Spleen (tissue), 11 donors: ENCODE data around the gene PKP4. TPM values are rescaled to one million over a fixed set of nuclear protein-coding genes. Genes with fewer than 3 reads are reported as not detected.

Experiments
- DNase-seq: peaks from one replicate; pipeline ENCODE4 v3.0.0-alpha.2; 2020
- H3K27ac ChIP-seq, 8 donors: fragments of 200-600 bp; sonication (generic) in 7 of 8; 1 replicate in 4 of 8; 2 replicates in 4 of 8; pipeline versions ENCODE4 v1.5.0 to v1.8.0; 2016 to 2021; ENCODE audit warnings: inconsistent platforms in 4 of 8, mild to moderate bottlenecking in 4 of 8, moderate library complexity in 1 of 8
- H3K27me3 ChIP-seq, 7 donors: fragments of 200-600 bp; sonication (generic) in 6 of 7; replicated peaks in 1 of 7; 1 replicate in 4 of 7; 2 replicates in 3 of 7; pipeline versions ENCODE4 v1.5.0 to v1.8.0; 2016 to 2021; ENCODE audit warnings: inconsistent platforms in 3 of 7, mild to moderate bottlenecking in 1 of 7
- H3K36me3 ChIP-seq, 6 donors: fragments of 200-600 bp; sonication (generic) in 5 of 6; 1 replicate in 4 of 6; 2 replicates in 2 of 6; pipeline versions ENCODE4 v1.5.0 to v1.8.0; 2016 to 2021; ENCODE audit warnings: inconsistent platforms in 2 of 6
- H3K4me1 ChIP-seq, 6 donors: fragments of 200-600 bp; sonication (generic) in 5 of 6; 1 replicate in 3 of 6; 2 replicates in 3 of 6; pipeline versions ENCODE4 v1.5.0 to v1.8.0; 2016 to 2021; ENCODE audit warnings: inconsistent platforms in 3 of 6
- H3K4me3 ChIP-seq, 8 donors: fragments of 200-600 bp; sonication (generic) in 7 of 8; 1 replicate in 4 of 8; 2 replicates in 4 of 8; pipeline versions ENCODE4 v1.5.0 to v1.8.0; 2016 to 2021; ENCODE audit warnings: inconsistent platforms in 4 of 8, mild to moderate bottlenecking in 4 of 8, moderate library complexity in 2 of 8
- H3K9me3 ChIP-seq, 8 donors: fragments of 200-600 bp; sonication (generic) in 7 of 8; 1 replicate in 4 of 8; 2 replicates in 4 of 8; pipeline versions ENCODE4 v1.5.0 to v1.8.0; 2016 to 2021; ENCODE audit warnings: inconsistent platforms in 4 of 8
- CTCF ChIP-seq, 11 experiments: fragments of 200-600 bp in 7 of 11; fragments of 450-650 bp in 4 of 11; sonication (generic) in 4 of 11; IDR thresholded peaks in 8 of 11; conservative IDR thresholded peaks in 3 of 11; 1 replicate in 7 of 11; 2 replicates in 4 of 11; pipeline versions ENCODE4 v1.4.0 to v1.8.0; 2016 to 2021; ENCODE audit warnings: antibody characterized with exemption in 11 of 11, inconsistent platforms in 4 of 11, mild to moderate bottlenecking in 1 of 11
- POLR2A ChIP-seq, 3 donors: fragments of 450-650 bp; IDR thresholded peaks; one replicate each; pipeline ENCODE4 v1.5.1; 2017; ENCODE audit warnings: antibody characterized with exemption in 3 of 3, mild to moderate bottlenecking in 1 of 3
- POLR2AphosphoS5 ChIP-seq, 3 donors: sonication (generic); formaldehyde crosslinking; IDR thresholded peaks; one replicate each; pipeline ENCODE4 v1.5.1; 2017; ENCODE audit warnings: antibody characterized with exemption in 3 of 3
- WGBS, 5 donors: extraction: QIAGEN DNeasy Blood & Tissue Kit in 3 of 5; methylation state at CpG; one replicate each; pipeline versions ENCODE4 v1.1.5 to v1.1.7; 2013 to 2018; 5-methylcytosine and 5-hydroxymethylcytosine counted together
- intact Hi-C: fragments of 100-400 bp; cut with DNase I; formaldehyde crosslinking; loops from one replicate; pipeline ENCODE4 v1.15.0; 2023; ENCODE audit warnings: low total_unique reads
- polyA plus RNA-seq, 3 donors: library from polyadenylated mRNA; stranded (reverse); fragments of 200-250 nt; gene quantifications; one replicate each; pipeline ENCODE4 v1.2.1, GENCODE V29; 2013
- total RNA-seq, 7 donors: library from RNA; depleted of rRNA in 3 of 7; stranded (reverse); fragments of >200 nt in 3 of 7; fragmentation: NEBNext Ultra II Directional in 4 of 7; extraction: Animal tissue kit (Norgen Biotek cat#: 25700) in 4 of 7; gene quantifications; one replicate each; pipeline versions ENCODE4 v1.1.0 to v1.2.1, GENCODE V29; 2016 to 2021
- donor health status: healthy with polysubstance abuse.
- donor health status: DM: no; HTN: no; CAD: no; lungs with moderate emphysema.
- donor health status: DM: no; HTN: no; CAD: no.
- donor health status: Bipolar disorder and iron deficiency.
- donor health status: healthy.
- donor health status: DM: no; HTN: no; CAD: no.
- donor health status: DM: yes; HTN: yes; CAD: no.

Gene PKP4
- total and polyA plus RNA-seq, 10 donors = 4.9 to 53.5 (median 29.2) TPM

GRCh38 chr2:158664987-158665386, 208.2 kb downstream of the PKP4 start:
- peaks cover 0 to 100% (median 24%) of the 10 kb centered on the region in 6 donors for H3K36me3 ChIP-seq
- intact Hi-C loops = no loop called here
- TF ChIP-seq POLR2A (IDR thresholded peaks at IDR 0.05) (no peak), POLR2AphosphoS5 (IDR thresholded peaks at IDR 0.05) (no peak), CTCF (IDR thresholded peaks at IDR 0.05 in 8 of 11, conservative IDR thresholded peaks at IDR 0.05 in 3 of 11) (no peak)

GRCh38 chr2:158665536-158666302, 209.0 kb downstream of the PKP4 start:
- intact Hi-C loops = no loop called here
- DNase-seq = no peak

More at GRCh38 chr2:158664987-158665386, 208.2 kb downstream of the PKP4 start:
- no peaks in the 10 kb centered on the region for H3K27me3 ChIP-seq
- no peaks in the 10 kb centered on the region for H3K4me1 ChIP-seq
- DNase-seq = no peak
- no peaks in the 10 kb centered on the region for H3K9me3 ChIP-seq
- H3K27ac ChIP-seq = no peak overlapping the region
- H3K4me3 ChIP-seq = no peak overlapping the region
- 75 to 93% (median 88%) methylated on average over 3 of the region's 3 CpGs for WGBS, 5 donors

GRCh38 chr2:158666969-158667368, 210.2 kb downstream of the PKP4 start:
- H3K4me3 ChIP-seq = no peak overlapping the region
- no peaks in the 10 kb centered on the region for H3K9me3 ChIP-seq
- intact Hi-C loops = no loop called here
- TF ChIP-seq POLR2AphosphoS5 (IDR thresholded peaks at IDR 0.05) = no peak
- TF ChIP-seq POLR2A (IDR thresholded peaks at IDR 0.05) = no peak
- DNase-seq = no peak
- no peaks in the 10 kb centered on the region for H3K4me1 ChIP-seq
- H3K36me3 ChIP-seq = peaks cover 0 to 99% (median 22%) of the 10 kb centered on the region in 6 donors
- WGBS, 5 donors = 83 to 97% (median 92%) methylated on average over 8 of the region's 8 CpGs
- no peaks in the 10 kb centered on the region for H3K27me3 ChIP-seq
- no peak overlapping the region for H3K27ac ChIP-seq

More at GRCh38 chr2:158665536-158666302, 209.0 kb downstream of the PKP4 start:
- Histone ChIP-seq H3K9me3 (no peaks in the 10 kb centered on the region), H3K27me3 (no peaks in the 10 kb centered on the region), H3K4me1 (no peaks in the 10 kb centered on the region), H3K4me3 (no peak overlapping the region), H3K27ac (no peak overlapping the region), H3K36me3 (peaks cover 0 to 100% (median 24%) of the 10 kb centered on the region in 6 donors)
- TF ChIP-seq POLR2A (IDR thresholded peaks at IDR 0.05) (no peak), POLR2AphosphoS5 (IDR thresholded peaks at IDR 0.05) (no peak), CTCF (IDR thresholded peaks at IDR 0.05 in 8 of 11, conservative IDR thresholded peaks at IDR 0.05 in 3 of 11) (no peak)
- WGBS, 5 donors = 71 to 78% (median 77%) methylated on average over 5 of the region's 5 CpGs

GRCh38 chr2:158667586-158667985, 210.8 kb downstream of the PKP4 start:
- Histone ChIP-seq H3K4me1 (no peaks in the 10 kb centered on the region), H3K9me3 (no peaks in the 10 kb centered on the region), H3K4me3 (no peak overlapping the region), H3K27me3 (no peaks in the 10 kb centered on the region), H3K36me3 (peaks cover 0 to 99% (median 22%) of the 10 kb centered on the region in 6 donors), H3K27ac (no peak overlapping the region)
- no peak for DNase-seq
- intact Hi-C loops = no loop called here
- TF ChIP-seq POLR2A (IDR thresholded peaks at IDR 0.05) (no peak), POLR2AphosphoS5 (IDR thresholded peaks at IDR 0.05) (no peak)
- WGBS, 5 donors = 59 to 72% (median 65%) methylated on average over 4 of the region's 4 CpGs

- 82 to 92% (median 88%) methylated on average over 5 of the region's 5 CpGs for WGBS, 5 donors
- intact Hi-C loops = no loop called here
These were observed 211.4 kb downstream of the PKP4 start for GRCh38 chr2:158668001-158668765.

More at GRCh38 chr2:158668001-158668765, 211.4 kb downstream of the PKP4 start:
- H3K9me3 ChIP-seq = no peaks in the 10 kb centered on the region
- no peak for TF ChIP-seq POLR2AphosphoS5 (IDR thresholded peaks at IDR 0.05)
- no peak for TF ChIP-seq POLR2A (IDR thresholded peaks at IDR 0.05)
- no peak for TF ChIP-seq CTCF (IDR thresholded peaks at IDR 0.05 in 8 of 11, conservative IDR thresholded peaks at IDR 0.05 in 3 of 11)
- no peak overlapping the region for H3K27ac ChIP-seq
- DNase-seq = no peak
- peaks cover 0 to 98% (median 20%) of the 10 kb centered on the region in 6 donors for H3K36me3 ChIP-seq
- H3K4me3 ChIP-seq = no peak overlapping the region
- no peaks in the 10 kb centered on the region for H3K27me3 ChIP-seq
- H3K4me1 ChIP-seq = no peaks in the 10 kb centered on the region
